ENCODE measurements around the gene UBE2S.

Gene UBE2S

GRCh38 chr19:55368701-55369563 lies 38.7 kb downstream of the UBE2S start:
- DNase-seq (ENCODE audit: low read depth, low spot score): no peak
- no peak overlapping the region for H3K27ac ChIP-seq

GRCh38 chr19:55368106-55368505 lies 39.5 kb downstream of the UBE2S start:
- no peak for DNase-seq (ENCODE audit: low read depth, low spot score)
- H3K27ac ChIP-seq: no peak overlapping the region

- DNase-seq (ENCODE audit: low read depth, low spot score): no peak
- no peak overlapping the region for H3K27ac ChIP-seq
These were observed 40.8 kb downstream of the UBE2S start for GRCh38 chr19:55366790-55367189.

GRCh38 chr19:55365964-55366363 lies 41.6 kb downstream of the UBE2S start:
- no peak for DNase-seq (ENCODE audit: low read depth, low spot score)
- H3K27ac ChIP-seq: no peak overlapping the region

DNA sequence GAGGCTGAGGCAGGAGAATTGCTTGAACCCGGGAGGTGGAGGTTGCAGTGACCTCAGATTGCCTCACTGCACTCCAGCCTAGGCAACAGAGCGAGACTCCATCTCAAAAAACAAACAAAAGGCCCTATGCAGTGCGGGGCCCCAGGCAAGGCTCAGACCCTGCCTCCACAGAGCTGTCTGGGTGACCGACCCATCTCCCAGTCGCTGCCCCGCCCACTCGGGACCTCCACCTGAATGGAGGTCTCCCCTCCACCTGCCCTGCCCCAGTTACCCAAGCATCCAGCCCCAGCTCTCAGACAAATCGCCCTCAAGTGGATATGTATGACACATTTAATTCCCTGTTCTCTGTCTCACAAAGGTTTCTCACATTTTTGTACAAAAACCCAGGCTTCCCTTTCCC lies 42.3 kb downstream of the UBE2S start:
- H3K27ac ChIP-seq: no peak overlapping the region
- no peak for DNase-seq (ENCODE audit: low read depth, low spot score)

- H3K27ac ChIP-seq: no peak within 1 kb of the TSS
- no peak for DNase-seq (ENCODE audit: low read depth, low spot score)
These were observed 44.4 kb downstream of the UBE2S start, which contains the start of gene GARIN5B for GRCh38 chr19:55362990-55363716. Gene GARIN5B, minus strand, starts transcription at chr19:55363260. Its CDS starts 194 bp downstream, at chr19:55363066.

DNA sequence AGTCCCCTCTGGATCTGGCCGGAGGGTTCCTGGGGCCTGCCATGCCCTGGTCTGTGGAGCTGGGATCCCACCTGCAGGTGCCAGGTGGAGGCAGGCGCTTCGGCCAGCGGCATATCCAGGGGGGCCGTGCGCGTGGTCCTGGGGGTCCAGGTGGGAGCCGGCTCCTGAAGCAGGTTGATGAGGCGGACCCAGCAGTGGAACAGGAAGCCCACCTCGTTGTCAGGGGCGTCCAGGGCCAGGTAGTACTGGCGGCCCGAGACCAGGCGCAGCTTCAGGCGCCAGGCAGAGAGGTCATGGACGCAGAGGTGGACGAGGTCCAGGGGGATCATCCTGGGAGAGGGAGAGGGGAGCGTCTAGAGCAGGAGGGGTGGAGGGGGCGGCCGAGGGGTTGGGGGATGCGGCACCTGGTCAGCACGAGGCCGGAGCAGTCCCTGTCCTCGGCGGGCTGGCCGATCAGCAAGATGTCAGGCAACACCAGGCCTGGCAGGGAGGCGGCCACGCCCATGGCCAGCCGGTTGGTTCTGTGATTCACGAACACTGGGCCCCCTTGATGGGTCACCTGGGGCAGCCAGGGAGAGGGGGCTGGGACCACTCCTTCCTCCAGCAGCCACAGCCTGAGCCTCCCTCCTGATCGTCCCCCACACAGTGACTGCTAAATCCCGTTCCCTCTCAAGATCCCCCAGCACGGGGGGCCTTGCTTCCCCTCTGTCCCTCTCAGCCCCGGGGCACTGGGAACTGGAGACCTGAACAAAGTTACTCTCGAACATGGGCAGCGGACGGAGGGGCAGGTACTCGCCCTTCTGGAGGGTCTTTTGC lies 45.2 kb downstream of the UBE2S start:
- no peak for DNase-seq (ENCODE audit: low read depth, low spot score)
- H3K27ac ChIP-seq: no peak overlapping the region

GRCh38 chr19:55360902-55361301 lies 46.7 kb downstream of the UBE2S start:
- no peak for DNase-seq (ENCODE audit: low read depth, low spot score)
- no peak overlapping the region for H3K27ac ChIP-seq

GRCh38 chr19:55358943-55359908 lies 48.4 kb downstream of the UBE2S start:
- no peak for DNase-seq (ENCODE audit: low read depth, low spot score)
- no peak overlapping the region for H3K27ac ChIP-seq

DNA sequence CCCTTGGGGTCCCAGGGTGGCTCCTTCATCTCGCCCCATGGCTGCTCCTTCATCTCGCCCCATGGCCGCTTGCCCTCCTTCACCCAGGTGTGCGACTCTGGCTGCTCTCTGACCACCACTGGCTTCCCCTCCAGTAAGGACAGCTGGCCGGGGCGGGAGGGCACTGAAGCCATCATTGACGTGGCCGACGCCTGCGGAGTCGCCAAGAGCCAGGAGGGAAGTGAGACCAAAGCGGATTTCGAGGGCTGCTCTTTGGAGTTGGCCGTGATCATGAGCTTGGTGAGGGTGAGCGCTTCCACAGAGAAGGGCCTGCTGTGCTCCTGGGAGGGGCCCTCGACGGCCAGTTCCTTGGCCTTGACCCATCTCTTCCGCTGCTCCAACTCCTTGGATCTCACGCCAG lies 49.1 kb downstream of the UBE2S start:
- H3K27ac ChIP-seq: no peak overlapping the region
- DNase-seq (ENCODE audit: low read depth, low spot score): no peak

DNA sequence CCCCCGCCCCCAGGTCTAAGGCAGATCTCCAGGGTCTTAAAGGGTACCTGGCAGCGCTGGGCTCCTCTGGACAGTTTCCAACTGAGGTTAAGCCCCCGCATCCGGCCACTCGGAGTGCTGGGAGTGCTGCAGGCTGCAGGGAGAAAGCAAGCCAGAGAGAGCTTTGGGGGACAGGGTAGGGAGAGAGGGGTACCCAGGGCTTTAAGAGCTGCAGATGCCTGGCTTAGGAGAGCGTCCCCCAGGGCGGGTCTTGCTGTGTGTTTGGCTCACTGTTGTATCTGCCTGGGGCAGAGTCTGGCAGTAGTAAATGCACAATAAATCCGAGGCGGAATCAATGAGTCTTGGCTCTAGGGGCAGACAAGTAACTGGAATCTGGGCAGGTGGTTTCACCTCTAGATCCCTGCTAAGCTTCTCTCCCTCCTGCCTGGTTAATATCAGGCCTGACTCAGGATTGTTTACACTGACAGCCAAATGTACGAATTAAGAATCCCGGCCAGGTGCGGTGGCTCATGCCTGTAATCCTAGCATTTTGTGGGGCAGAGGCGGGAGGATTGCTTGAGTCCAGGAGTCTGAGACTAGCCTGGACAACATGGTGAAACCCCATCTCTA lies 52.3 kb downstream of the UBE2S start:
- DNase-seq (ENCODE audit: low read depth, low spot score): no peak
- H3K27ac ChIP-seq: peak overlapping the region; percentile 37

DNA sequence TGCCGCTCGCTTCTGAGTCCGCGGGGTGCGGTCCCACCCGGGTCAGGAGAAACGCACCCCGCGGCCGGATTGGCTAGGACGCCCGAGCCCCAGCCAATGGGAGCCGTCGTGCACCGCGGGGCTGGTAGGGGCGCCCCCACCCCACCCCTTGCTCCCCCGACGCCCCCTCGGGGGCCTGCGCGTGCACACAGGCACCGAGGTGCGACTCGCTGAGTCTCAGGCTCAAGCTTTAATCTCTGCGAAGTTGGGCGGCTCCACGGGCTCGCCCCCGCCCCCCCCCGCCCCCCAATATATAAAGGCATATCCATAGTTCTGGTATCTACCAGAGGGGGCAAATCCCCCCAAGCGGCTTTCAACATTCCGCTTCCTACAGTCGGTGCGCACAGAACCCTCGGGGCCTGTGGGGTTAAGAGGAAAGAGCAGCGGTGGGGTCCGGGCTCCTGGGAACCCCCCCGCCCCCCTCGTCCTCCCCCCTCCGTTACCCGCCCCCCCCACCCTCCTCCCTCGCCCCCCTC lies 52.8 kb downstream of the UBE2S start, which contains the start of gene COX6B2:
Gene COX6B2, minus strand, starts transcription at position 22 of the 515 bp plus-strand sequence. CDS start 198 bp downstream, outside the sequence.
- peak within 1 kb of the TSS; percentile 39 for H3K27ac ChIP-seq
- no peak for DNase-seq (ENCODE audit: low read depth, low spot score)

DNA sequence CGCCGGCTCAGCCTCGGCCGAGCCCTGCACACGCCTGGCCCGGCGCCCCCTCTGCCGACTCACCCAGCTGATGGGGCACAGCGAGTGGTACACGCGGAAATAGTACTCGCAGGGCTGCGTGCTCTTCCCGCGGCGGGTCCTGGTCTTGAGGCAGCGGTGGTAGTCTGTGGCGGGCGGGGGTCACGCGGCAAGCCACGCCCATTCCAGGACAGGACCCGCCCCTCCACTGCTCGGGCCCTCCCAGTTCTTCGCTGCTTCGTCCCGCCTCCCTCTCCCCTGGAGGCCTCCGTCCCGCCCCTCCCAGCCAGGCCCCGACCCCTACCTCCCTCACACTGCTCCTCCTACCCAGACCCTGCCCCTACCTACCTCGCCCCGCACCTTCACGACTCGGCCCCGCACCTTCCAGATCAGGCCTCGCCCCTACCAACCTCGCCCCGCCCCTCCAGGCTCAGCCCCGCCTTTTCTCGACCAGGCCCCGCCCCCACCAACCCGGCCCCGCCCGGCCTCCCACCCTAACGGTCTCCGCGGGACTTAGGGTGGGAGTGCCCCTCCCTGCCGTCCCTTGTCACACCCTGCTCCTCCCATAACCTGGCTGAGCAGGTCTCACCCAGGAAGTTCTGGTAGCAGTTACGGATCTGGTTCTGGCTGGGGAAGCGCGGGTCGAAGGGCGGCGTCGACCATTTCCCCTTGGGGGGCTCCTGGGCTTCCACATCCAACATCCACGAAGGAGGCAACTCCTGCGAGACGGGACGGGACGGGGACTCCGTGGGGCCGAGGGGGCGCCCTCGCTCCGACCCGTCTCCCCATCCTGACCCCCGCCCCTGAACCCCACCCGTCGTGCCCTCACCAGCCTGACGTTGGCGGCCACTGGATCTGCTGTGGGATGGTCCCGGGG lies 53.5 kb downstream of the UBE2S start:
- DNase-seq (ENCODE audit: low read depth, low spot score): no peak

GRCh38 chr19:55353356-55353802 lies 54.2 kb downstream of the UBE2S start:
- DNase-seq (ENCODE audit: low read depth, low spot score): no peak
- peak overlapping the region; percentile 39 for H3K27ac ChIP-seq

More for the DNA sequence above, 53.5 kb downstream of the UBE2S start:
- H3K27ac ChIP-seq: peak overlapping the region; percentile 39

DNA sequence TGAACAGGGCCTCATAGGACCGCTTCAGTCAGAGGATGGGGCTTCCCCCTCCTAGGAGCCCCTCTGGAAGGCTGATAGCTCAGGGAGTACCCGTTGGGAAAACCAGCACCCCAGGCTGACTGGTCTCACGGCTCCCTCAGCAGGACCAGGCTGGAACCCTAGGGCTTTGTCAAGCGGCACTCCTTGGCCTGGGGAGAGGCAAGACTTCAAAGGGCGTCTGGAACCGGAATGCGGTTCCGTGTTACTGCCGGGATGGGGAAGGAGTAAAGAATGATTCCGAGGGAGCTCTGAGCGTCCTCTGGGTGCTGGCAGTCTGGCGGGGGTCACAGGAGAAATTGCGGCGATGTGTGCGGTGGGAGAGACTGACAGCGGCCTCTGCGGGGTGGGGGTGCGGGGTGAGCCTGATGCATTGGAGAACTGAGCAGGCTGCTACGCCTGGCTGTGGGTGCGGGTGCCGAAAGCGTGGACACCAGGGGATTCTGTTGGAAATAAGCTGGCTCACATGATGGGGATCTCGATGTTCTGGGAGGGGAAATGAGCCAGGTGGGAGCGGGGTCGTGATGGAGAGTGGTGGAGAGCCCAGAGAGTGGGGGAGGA lies 54.9 kb downstream of the UBE2S start:
- DNase-seq (ENCODE audit: low read depth, low spot score): no peak
- peak overlapping the region; percentile 49 for H3K27ac ChIP-seq

DNA sequence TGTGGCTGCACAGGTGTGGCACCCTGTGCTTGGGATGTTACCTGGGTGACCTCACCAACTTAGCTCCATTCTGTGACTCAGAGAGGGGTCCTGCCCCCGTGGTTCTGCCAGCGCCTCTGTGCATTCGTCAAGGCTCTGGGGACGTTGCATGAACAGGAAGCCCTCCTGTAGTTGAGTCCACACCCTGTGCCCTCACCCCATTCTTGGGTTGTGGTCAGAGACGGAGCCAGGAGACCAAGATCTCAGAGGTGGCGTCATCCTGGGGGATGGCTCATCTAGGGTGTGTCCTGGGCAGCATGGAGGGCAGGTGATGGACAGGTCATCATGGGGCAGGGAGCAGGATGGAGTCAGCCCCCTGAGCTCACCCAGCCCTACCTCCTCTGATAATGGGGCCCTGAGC lies 55.5 kb downstream of the UBE2S start:
- DNase-seq (ENCODE audit: low read depth, low spot score): no peak

DNA sequence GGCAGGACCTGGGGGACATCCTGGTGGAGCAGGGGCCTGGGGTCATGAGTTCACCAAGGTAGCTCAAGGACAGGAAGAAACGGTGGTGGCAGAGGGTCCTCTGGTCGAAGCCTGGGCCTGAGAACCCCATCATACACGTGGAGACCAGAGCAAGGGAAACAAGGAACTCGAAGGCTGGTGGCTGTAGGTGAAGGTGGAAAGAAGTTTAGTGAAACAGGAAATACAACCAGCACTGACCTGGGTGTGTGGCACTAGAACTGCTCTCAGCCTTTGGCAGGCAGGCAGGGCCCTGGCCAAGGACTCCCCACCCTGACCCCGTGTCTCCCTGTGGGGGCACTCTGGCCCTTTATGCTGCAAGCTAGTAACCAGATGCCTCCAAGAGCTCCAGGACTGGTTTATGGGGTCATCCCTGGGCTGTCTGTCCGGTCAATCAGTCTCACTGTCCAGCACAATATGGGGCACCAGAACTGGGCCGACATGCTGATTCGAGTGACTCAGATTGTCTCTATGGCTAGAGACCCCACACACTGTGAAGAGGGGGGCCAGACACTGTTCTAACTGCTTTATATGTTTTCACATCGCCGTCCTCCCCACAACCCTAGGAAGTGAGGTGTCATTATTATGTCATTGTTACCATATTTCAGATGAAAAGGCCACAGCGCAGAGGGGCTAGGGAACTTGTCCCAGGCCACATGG lies 56.8 kb downstream of the UBE2S start:
- no peak for DNase-seq (ENCODE audit: low read depth, low spot score)
- H3K27ac ChIP-seq: no peak overlapping the region

More for the DNA sequence above, 55.5 kb downstream of the UBE2S start:
- H3K27ac ChIP-seq: peak overlapping the region; percentile 49
